H1 (cell line): Measurements from ENCODE around the gene CENPC. TPM values are rescaled to one million over a fixed set of nuclear protein-coding genes. Genes with fewer than 3 reads are reported as not detected.

Experiments
- CTCF ChIA-PET: fragments of 300-600 bp; sonication (Branson Sonifier 250); formaldehyde crosslinking; loops from one replicate; lab custom pipeline; 2021; ENCODE audit not compliant: partially characterized antibody; lab: Charles Lee
- POLR2A ChIA-PET: fragments of 300-600 bp; sonication (Branson Sonifier 250); formaldehyde crosslinking; loops from one replicate; lab custom pipeline; 2021; ENCODE audit warnings: inconsistent platforms; ENCODE audit not compliant: partially characterized antibody; lab: Charles Lee
- DNase-seq, 2 experiments: peaks; one replicate each; pipeline versions ENCODE4 v3.0.0 to v3.0.0-alpha.2; 2010 to 2022; ENCODE audit warnings: low spot score in 2 of 2, low read depth in 1 of 2, mixed read lengths in 1 of 2
- FAIRE-seq: peaks from 2 replicates; lab custom pipeline; 2011; peaks lifted over from hg19 to GRCh38; lab: Jason Lieb, UNC
- H2AFZ ChIP-seq: 2 replicates; pipeline ENCODE4 v1.8.1; 2012; ENCODE audit warnings: low read length, inconsistent platforms
- H2AK5ac ChIP-seq: 2 replicates; pipeline ENCODE4 v1.6.1; 2013; ENCODE audit warnings: low read depth, low read length
- H2BK120ac ChIP-seq: replicated peaks from 2 replicates; pipeline ENCODE3; 2013; ENCODE audit warnings: low read depth, low read length, inconsistent platforms
- H2BK12ac ChIP-seq: 2 replicates; pipeline ENCODE4 v1.6.1; 2013; ENCODE audit warnings: low read depth, low read length
- H2BK15ac ChIP-seq: 2 replicates; pipeline ENCODE4 v1.6.1; 2013; ENCODE audit warnings: low read length
- H2BK20ac ChIP-seq: 2 replicates; pipeline ENCODE4 v1.6.1; 2013; ENCODE audit warnings: low read length
- H2BK5ac ChIP-seq: 2 replicates; pipeline ENCODE4 v1.6.1; 2013; ENCODE audit warnings: low read depth, low read length
- H3K14ac ChIP-seq: 2 replicates; pipeline ENCODE4 v1.6.1; 2013; ENCODE audit warnings: inconsistent platforms; ENCODE audit not compliant: insufficient read length
- H3K18ac ChIP-seq: 2 replicates; pipeline ENCODE4 v1.6.1; 2013; ENCODE audit warnings: low read length; ENCODE audit errors: extremely low read depth
- H3K23ac ChIP-seq: 2 replicates; pipeline ENCODE4 v1.6.1; 2013; ENCODE audit warnings: inconsistent platforms; ENCODE audit not compliant: insufficient read length
- H3K23me2 ChIP-seq: 2 replicates; pipeline ENCODE4 v1.6.1; 2013; ENCODE audit warnings: low read depth, low read length
- H3K27ac ChIP-seq: 2 replicates; pipeline ENCODE4 v1.6.1; 2011; ENCODE audit warnings: low read depth, low read length, inconsistent platforms
- H3K27me3 ChIP-seq, 4 experiments: replicated peaks in 1 of 4; 1 replicate in 1 of 4; 2 replicates in 3 of 4; pipeline versions ENCODE4 v1.6.1 to v1.8.1; 2011 to 2013; ENCODE audit warnings: low read length in 3 of 4, mild to moderate bottlenecking in 3 of 4, inconsistent platforms in 2 of 4, mixed read lengths in 2 of 4, moderate library complexity in 1 of 4; ENCODE audit not compliant: control insufficient read depth in 3 of 4, insufficient read depth in 3 of 4; ENCODE audit errors: extremely low read depth in 1 of 4
- H3K36me3 ChIP-seq, 4 experiments: 2 replicates each; pipeline versions ENCODE4 v1.6.1 to v1.8.1; 2011 to 2013; ENCODE audit warnings: mild to moderate bottlenecking in 4 of 4, low read length in 3 of 4, moderate library complexity in 2 of 4, control low read depth in 1 of 4, inconsistent platforms in 1 of 4; ENCODE audit not compliant: insufficient read depth in 4 of 4, control insufficient read depth in 2 of 4
- H3K4ac ChIP-seq: replicated peaks from 2 replicates; pipeline ENCODE3; 2013; ENCODE audit warnings: low read length, low read depth, mixed read lengths, inconsistent platforms; ENCODE audit not compliant: insufficient read length
- H3K4me1 ChIP-seq, 4 experiments: replicated peaks in 1 of 4; 1 replicate in 1 of 4; 2 replicates in 3 of 4; pipeline versions ENCODE4 v1.6.1 to v1.8.1; 2011 to 2013; ENCODE audit warnings: low read length in 3 of 4, inconsistent platforms in 2 of 4, mixed read lengths in 1 of 4; ENCODE audit not compliant: insufficient read depth in 4 of 4, control insufficient read depth in 3 of 4
- H3K4me2 ChIP-seq, 2 experiments: 2 replicates each; pipeline versions ENCODE4 v1.6.1 to v1.8.1; 2011 to 2013; ENCODE audit warnings: low read depth in 2 of 2, low read length in 2 of 2, control low read depth in 1 of 2, inconsistent platforms in 1 of 2, mild to moderate bottlenecking in 1 of 2; ENCODE audit not compliant: insufficient read depth in 1 of 2
- H3K4me3 ChIP-seq, 4 experiments: fragments of 200-600, 300-600 bp in 1 of 4; sonication (generic), shearing (Covaris generic), sonication (Bioruptor Twin) in 1 of 4; 2 replicates each; pipeline versions ENCODE4 v1.5.1 to v1.8.1; 2011 to 2016; ENCODE audit warnings: low read length in 4 of 4, low read depth in 3 of 4, control low read depth in 2 of 4, inconsistent platforms in 2 of 4, mild to moderate bottlenecking in 2 of 4, mixed read lengths in 1 of 4, moderate library complexity in 1 of 4; ENCODE audit not compliant: insufficient read depth in 2 of 4; ENCODE audit errors: extremely low read depth in 1 of 4
- H3K56ac ChIP-seq: replicated peaks from 2 replicates; pipeline ENCODE3; 2013; ENCODE audit warnings: low read depth, mild to moderate bottlenecking, mixed read lengths, low read length, inconsistent platforms; ENCODE audit not compliant: insufficient read length
- H3K79me1 ChIP-seq: 2 replicates; pipeline ENCODE4 v1.6.1; 2013; ENCODE audit warnings: low read depth, low read length, control low read depth
- H3K79me2 ChIP-seq, 2 experiments: 2 replicates each; pipeline versions ENCODE4 v1.6.1 to v1.8.1; 2012 to 2013; ENCODE audit warnings: low read length in 2 of 2, mild to moderate bottlenecking in 2 of 2, inconsistent platforms in 1 of 2; ENCODE audit not compliant: insufficient read depth in 2 of 2, control insufficient read depth in 1 of 2
- H3K9ac ChIP-seq, 4 experiments: replicated peaks in 1 of 4; 1 replicate in 1 of 4; 2 replicates in 3 of 4; pipeline versions ENCODE4 v1.6.1 to v1.8.1; 2011 to 2013; ENCODE audit warnings: low read depth in 3 of 4, low read length in 3 of 4, control low read depth in 2 of 4, mild to moderate bottlenecking in 2 of 4, moderate library complexity in 2 of 4, inconsistent platforms in 1 of 4; ENCODE audit errors: extremely low read depth in 1 of 4
- H3K9me3 ChIP-seq, 2 experiments: 2 replicates each; pipeline versions ENCODE4 v1.6.1 to v1.8.1; 2012 to 2013; ENCODE audit warnings: mild to moderate bottlenecking in 2 of 2, moderate library complexity in 2 of 2, control low read depth in 1 of 2, inconsistent platforms in 1 of 2, low read depth in 1 of 2, low read length in 1 of 2, mixed read lengths in 1 of 2; ENCODE audit not compliant: insufficient read depth in 2 of 2
- H4K20me1 ChIP-seq, 2 experiments: replicated peaks in 1 of 2; 2 replicates each; pipeline versions ENCODE3 to v1.8.1; 2011 to 2013; ENCODE audit warnings: inconsistent platforms in 2 of 2, low read length in 2 of 2, mild to moderate bottlenecking in 1 of 2; ENCODE audit not compliant: insufficient read depth in 2 of 2, control insufficient read depth in 1 of 2
- H4K5ac ChIP-seq: 2 replicates; pipeline ENCODE4 v1.6.1; 2013; ENCODE audit warnings: low read length, low read depth, mixed read lengths, inconsistent platforms; ENCODE audit not compliant: insufficient read length
- H4K8ac ChIP-seq: 2 replicates; pipeline ENCODE4 v1.8.0; 2013; ENCODE audit warnings: mild to moderate bottlenecking, moderate library complexity, low read length, inconsistent platforms; ENCODE audit not compliant: insufficient read depth; ENCODE audit errors: extremely low read depth
- H4K91ac ChIP-seq: replicated peaks from 2 replicates; pipeline ENCODE3; 2013; ENCODE audit warnings: low read length, mixed read lengths, inconsistent platforms; ENCODE audit not compliant: insufficient read length
- BCL11A ChIP-seq, 2 experiments: IDR thresholded peaks; one replicate each; pipeline ENCODE4 v1.6.1; 2011; ENCODE audit warnings: low read depth in 2 of 2, low read length in 2 of 2, mild to moderate bottlenecking in 2 of 2
- CBX8 ChIP-seq: fragments of 300-800, 300-1000 bp; sonication (generic); IDR thresholded peaks from 2 replicates; pipeline ENCODE4 v1.7.1; 2016; ENCODE audit warnings: low read depth, low read length, borderline replicate concordance
- CREB1 ChIP-seq: IDR thresholded peaks from 2 replicates; pipeline ENCODE4 v1.6.1; 2012; ENCODE audit warnings: inconsistent platforms
- HDAC2 ChIP-seq, 2 experiments: fragments of 300-600 bp in 1 of 2; sonication (generic) in 1 of 2; IDR thresholded peaks; 2 replicates each; pipeline ENCODE4 v1.6.1; 2011 to 2012; ENCODE audit warnings: low read depth in 2 of 2, low read length in 2 of 2, mild to moderate bottlenecking in 2 of 2, moderate library complexity in 2 of 2, borderline replicate concordance in 1 of 2, inconsistent platforms in 1 of 2
- TAF1 ChIP-seq: IDR thresholded peaks from 2 replicates; pipeline ENCODE4 v1.6.1; 2011; ENCODE audit warnings: mild to moderate bottlenecking, low read depth, low read length
- WGBS, 2 experiments: shearing (Covaris generic) in 1 of 2; methylation state at CpG; one replicate each; pipeline versions ENCODE4 v1.1.6 to v1.1.7; 2013 to 2015; ENCODE audit warnings: low lambda C conversion rate in 2 of 2, mixed read lengths in 2 of 2, inconsistent platforms in 1 of 2, low coverage in 1 of 2, missing lambda C conversion rate in 1 of 2; ENCODE audit not compliant: insufficient replicate concordance in 2 of 2, insufficient coverage in 1 of 2, insufficient read length in 1 of 2; ENCODE audit errors: extremely low coverage in 1 of 2, missing lambda C conversion rate in 1 of 2; 5-methylcytosine and 5-hydroxymethylcytosine counted together
- polyA plus RNA-seq, 7 experiments: library from polyadenylated mRNA; depleted of rRNA in 3 of 7; stranded (reverse) in 5 of 7; unstranded in 2 of 7; fragments of >200 nt in 5 of 7; fragments of 200-250 nt in 2 of 7; gene quantifications; 1 replicate in 5 of 7; 2 replicates in 1 of 7; 4 replicates in 1 of 7; pipeline versions ENCODE4 v1.2.1 to v1.2.3, GENCODE V29; 2011 to 2013; ENCODE audit warnings: missing spikeins in 2 of 7, mixed read lengths in 2 of 7
- total RNA-seq: library from RNA; stranded (reverse); fragmentation: NEBNext Ultra II Directional; extraction: Animal tissue kit (Norgen Biotek cat#: 25700); gene quantifications from 2 replicates; pipeline ENCODE4 v1.2.1, GENCODE V29; 2021

CENPC gene
- total and polyA plus RNA-seq, 2 of the 8 experiments (the other 6 are each of a cell fraction or from before 2014, with no cell fraction given): 2.8 to 15.7 TPM

DNA sequence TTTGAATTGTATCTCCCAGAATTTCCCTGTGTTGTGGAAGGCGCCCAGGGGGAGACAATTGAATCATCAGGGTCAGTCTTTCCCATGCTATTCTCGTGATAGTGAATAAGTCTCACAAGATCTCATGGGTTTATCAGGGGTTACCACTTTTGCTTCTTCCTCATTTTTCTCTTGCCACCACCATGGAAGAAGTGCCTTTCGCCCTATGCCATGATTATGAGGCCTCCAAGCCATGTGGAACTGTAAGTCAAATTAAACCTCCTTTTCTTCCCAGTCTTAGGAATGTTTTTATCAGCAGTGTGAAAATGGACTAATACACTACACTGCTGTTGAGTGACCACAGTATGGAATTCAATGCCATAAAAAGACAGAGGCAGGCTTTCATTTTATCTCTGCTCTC is 12.2 kb downstream of the CENPC start:
- Histone ChIP-seq H2BK15ac (no peak overlapping the region), H4K5ac (no peak overlapping the region), H3K79me2 (no peaks in the 10 kb centered on the region), H3K23ac (no peak overlapping the region), H3K4ac (no peak overlapping the region), H3K9ac (no peak overlapping the region), H2BK12ac (no peak overlapping the region), H4K91ac (no peak overlapping the region), H2BK120ac (no peak overlapping the region), H4K20me1 (no peaks in the 10 kb centered on the region), H4K8ac (no peak overlapping the region), H2BK20ac (no peak overlapping the region)
- WGBS, 2 experiments: 82% methylated on average over 3 of the region's 3 CpGs; no CpG with 5 or more reads in 1 of the 2 experiments
- no peak for FAIRE-seq
- POLR2A ChIA-PET: no interaction called here
- TF ChIP-seq BCL11A (IDR thresholded peaks at IDR 0.05; ENCODE audit: low read depth in 2 of 2, low read length in 2 of 2): no peak
- no peak for TF ChIP-seq HDAC2 (IDR thresholded peaks at IDR 0.05; ENCODE audit: borderline replicate concordance in 1 of 2, low read depth in 2 of 2, low read length in 2 of 2)
- no peak for TF ChIP-seq CBX8
- no peak for TF ChIP-seq CREB1
- no peak for TF ChIP-seq TAF1
- TF ChIP-seq, all 59 proteins: peak for 0
- no peak overlapping the region for H3K27ac ChIP-seq
- H3K56ac ChIP-seq: no peak overlapping the region
- no peak overlapping the region for H3K18ac ChIP-seq
- no peaks in the 10 kb centered on the region for H3K79me1 ChIP-seq
- H2BK5ac ChIP-seq: no peak overlapping the region
- H3K27me3 ChIP-seq: no peaks in the 10 kb centered on the region
- H3K4me3 ChIP-seq: no peak overlapping the region
- H3K9me3 ChIP-seq: peaks cover 0 to 5% of the 10 kb centered on the region in 2 experiments; a peak in 1 of 4 replicates
- DNase-seq: no peak
- H3K4me2 ChIP-seq: no peak overlapping the region
- H2AK5ac ChIP-seq: no peak overlapping the region
- no peaks in the 10 kb centered on the region for H3K23me2 ChIP-seq
- CTCF ChIA-PET: no interaction called here
- H3K36me3 ChIP-seq: peaks cover 3 to 47% (median 15%) of the 10 kb centered on the region in 4 experiments; a peak in 7 of 8 replicates
- H3K14ac ChIP-seq: no peak overlapping the region
- no peak overlapping the region for H2AFZ ChIP-seq
- no peaks in the 10 kb centered on the region for H3K4me1 ChIP-seq
